ENCODE measurements around the gene ZCCHC10. TPM values are rescaled to one million over a fixed set of nuclear protein-coding genes. Genes with fewer than 3 reads are reported as not detected.

ZCCHC10 gene
- total and polyA plus RNA-seq, 2 donors from 2014 or later = 19.9 to 32.7 TPM

- H3K27me3 ChIP-seq (ENCODE audit: control insufficient read depth, insufficient read depth, low read length) = no peaks in the 10 kb centered on the region
- DNase-seq (peak; percentile 99), FAIRE-seq (no peak)
- H3K4me1 ChIP-seq (ENCODE audit: control insufficient read depth in 2 of 3, insufficient read depth in 2 of 3, low read depth in 1 of 3, low read length in 3 of 3) = peaks cover 5 to 22% (median 10%) of the 10 kb centered on the region in 3 donors
- H3K9ac ChIP-seq (ENCODE audit: low read length in 3 of 3) = peak within 1 kb of the TSS; percentile 87 to 100 (median 89)
- H3K9me3 ChIP-seq (ENCODE audit: control insufficient read depth in 2 of 3, insufficient read depth in 1 of 3, low read length in 3 of 3) = no peaks in the 10 kb centered on the region
- TF ChIP-seq CTCF (IDR thresholded peaks at IDR 0.05; ENCODE audit: borderline replicate concordance, extremely low read depth, insufficient read depth) = no peak
- H3K36me3 ChIP-seq (ENCODE audit: control insufficient read depth in 2 of 3, insufficient read depth in 3 of 3, low read length in 3 of 3) = no peaks in the 10 kb centered on the region
- peak within 1 kb of the TSS; percentile 87 to 97 (median 89) for H3K4me3 ChIP-seq (ENCODE audit: low read length in 3 of 3)
- peak within 1 kb of the TSS; percentile 100 for H3K27ac ChIP-seq (ENCODE audit: low read depth in 2 of 2, low read length in 2 of 2)
- intact Hi-C loops (cut with DNase I) = no loop called here
Measured at GRCh38 chr5:133051542-133052316, 25.4 kb upstream of the ZCCHC10 start, which contains the start of gene HSPA4. HSPA4 (plus strand) TSS chr5:133052013; CDS start chr5:133052251, 238 bp downstream.

DNA sequence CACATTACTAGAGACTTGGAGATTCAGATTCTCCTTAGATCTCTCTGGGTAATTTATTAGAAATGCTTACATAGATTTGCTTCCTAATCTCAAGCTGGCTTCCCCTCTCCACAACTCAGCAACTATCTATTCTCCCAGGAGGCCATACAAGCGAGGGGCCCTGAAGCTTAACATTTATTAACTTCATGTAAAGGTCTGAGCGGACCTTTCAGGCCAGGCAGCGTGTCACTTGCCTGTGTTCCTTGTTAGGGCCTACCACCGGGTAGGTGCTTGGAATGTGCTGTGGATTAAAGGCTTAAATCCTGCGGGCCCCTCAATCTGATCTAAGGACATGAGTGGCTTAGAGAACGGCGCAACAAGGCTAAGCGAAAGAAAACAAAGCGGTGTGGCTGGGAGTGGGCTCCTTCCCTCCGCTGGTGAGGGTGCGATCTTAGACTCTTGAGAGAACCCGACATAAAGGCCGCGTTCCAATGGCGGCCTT, 24.8 kb upstream of the ZCCHC10 start:
- peak overlapping the region; percentile 64 to 100 (median 89) for H3K9ac ChIP-seq (ENCODE audit: low read length in 3 of 3)
- no peak for TF ChIP-seq CTCF (IDR thresholded peaks at IDR 0.05; ENCODE audit: borderline replicate concordance, extremely low read depth, insufficient read depth)
- H3K27me3 ChIP-seq (ENCODE audit: control insufficient read depth, insufficient read depth, low read length) = no peaks in the 10 kb centered on the region
- no peaks in the 10 kb centered on the region for H3K36me3 ChIP-seq (ENCODE audit: control insufficient read depth in 2 of 3, insufficient read depth in 3 of 3, low read length in 3 of 3)
- peak overlapping the region; percentile 100 for H3K27ac ChIP-seq (ENCODE audit: low read depth in 2 of 2, low read length in 2 of 2)
- DNase-seq = no peak
- H3K4me1 ChIP-seq (ENCODE audit: control insufficient read depth in 2 of 3, insufficient read depth in 2 of 3, low read depth in 1 of 3, low read length in 3 of 3) = peaks cover 5 to 22% (median 10%) of the 10 kb centered on the region in 3 donors
- no peak for FAIRE-seq
- no peaks in the 10 kb centered on the region for H3K9me3 ChIP-seq (ENCODE audit: control insufficient read depth in 2 of 3, insufficient read depth in 1 of 3, low read length in 3 of 3)
- intact Hi-C loops (cut with DNase I) = no loop called here
- H3K4me3 ChIP-seq (ENCODE audit: low read length in 3 of 3) = peak overlapping the region; percentile 81 to 97 (median 87)

- TF ChIP-seq CTCF (IDR thresholded peaks at IDR 0.05; ENCODE audit: borderline replicate concordance, extremely low read depth, insufficient read depth) = no peak
- H3K27me3 ChIP-seq (ENCODE audit: control insufficient read depth, insufficient read depth, low read length) = no peaks in the 10 kb centered on the region
- H3K4me1 ChIP-seq (ENCODE audit: control insufficient read depth in 2 of 3, insufficient read depth in 2 of 3, low read depth in 1 of 3, low read length in 3 of 3) = peaks cover 5 to 22% (median 10%) of the 10 kb centered on the region in 3 donors
- intact Hi-C loops (cut with DNase I) = no loop called here
- H3K9ac ChIP-seq (ENCODE audit: low read length in 3 of 3) = peak overlapping the region; percentile 64 to 100 (median 89)
- H3K4me3 ChIP-seq (ENCODE audit: low read length in 3 of 3) = peak overlapping the region; percentile 12 to 97 (median 87)
- DNase-seq = peak in 1 of 5 donors; percentile 15
- no peak for FAIRE-seq
- peak overlapping the region; percentile 100 for H3K27ac ChIP-seq (ENCODE audit: low read depth in 2 of 2, low read length in 2 of 2)
- no peaks in the 10 kb centered on the region for H3K36me3 ChIP-seq (ENCODE audit: control insufficient read depth in 2 of 3, insufficient read depth in 3 of 3, low read length in 3 of 3)
- no peaks in the 10 kb centered on the region for H3K9me3 ChIP-seq (ENCODE audit: control insufficient read depth in 2 of 3, insufficient read depth in 1 of 3, low read length in 3 of 3)
Measured at GRCh38 chr5:133050521-133050920, 24.2 kb upstream of the ZCCHC10 start.

All from kidney (tissue), 14 donors.